K562 (cell line): ENCODE data around the gene PAX8. TPM values are rescaled to one million over a fixed set of nuclear protein-coding genes. Genes with fewer than 3 reads are reported as not detected.

Experiments used
- ATAC-seq: fragments of 200-7000 bp; cut with Tn5 transposase; 3 replicates; pipeline ENCODE4 v1.9.1; 2020; ENCODE audit warnings: moderate library complexity
- BruUV-seq: library from RNA; stranded (reverse); fragments of 400-500 nt; replicated peaks from 2 replicates; lab custom pipeline; 2021; lab: Mats Ljungman, UMichigan
- CTCF ChIA-PET: fragments of 300-600 bp; formaldehyde crosslinking; extraction: SDS; loops from one replicate; lab custom pipeline; 2021; ENCODE audit warnings: low intra/inter-chr PET ratio; lab: Yijun Ruan, JAX
- POLR2A ChIA-PET: fragments of 300-600, 350-650 bp; sonication (Branson Sonifier 250); formaldehyde crosslinking; extraction: SDS; loops from one replicate; lab custom pipeline; 2021; ENCODE audit warnings: antibody characterized with exemption, inconsistent platforms; lab: Yijun Ruan, JAX
- DNase-seq, 4 experiments: peaks; one replicate each; pipeline versions ENCODE4 v3.0.0 to v3.0.0-alpha.2; 2011 to 2018; ENCODE audit warnings: low spot score in 3 of 4, mixed read lengths in 3 of 4; ENCODE audit errors: extremely low read depth in 1 of 4
- FAIRE-seq: peaks from 2 replicates; lab custom pipeline; 2011; peaks lifted over from hg19 to GRCh38; lab: Jason Lieb, UNC
- H2AFZ ChIP-seq: 2 replicates; pipeline ENCODE4 v1.6.0; 2011; ENCODE audit warnings: low read depth, low read length, control low read depth, inconsistent platforms
- H3K27ac ChIP-seq: fragments of 200-600 bp; 3 replicates; pipeline ENCODE4 v1.8.0; 2011; ENCODE audit warnings: low read depth, mild to moderate bottlenecking, control low read depth, inconsistent platforms, low read length, moderate library complexity, mixed read lengths; ENCODE audit errors: extremely low read depth
- H3K27me3 ChIP-seq, 2 experiments: fragments of 300-600 bp in 1 of 2; 2 replicates in 1 of 2; 3 replicates in 1 of 2; pipeline versions ENCODE4 v1.6.0 to v1.8.0; 2011; ENCODE audit warnings: inconsistent platforms in 2 of 2, low read length in 2 of 2, mild to moderate bottlenecking in 1 of 2, mixed read lengths in 1 of 2, moderate library complexity in 1 of 2; ENCODE audit not compliant: control insufficient read depth in 2 of 2, insufficient read depth in 2 of 2
- H3K36me3 ChIP-seq: fragments of 300-600 bp; 3 replicates; pipeline ENCODE4 v1.8.0; 2011; ENCODE audit warnings: mild to moderate bottlenecking, low read length, inconsistent platforms; ENCODE audit not compliant: control insufficient read depth, insufficient read depth
- H3K4me1 ChIP-seq, 2 experiments: fragments of 200-600 bp in 1 of 2; replicated peaks in 1 of 2; 2 replicates in 1 of 2; 3 replicates in 1 of 2; pipeline versions ENCODE4 v1.5.1 to v1.8.0; 2011; ENCODE audit warnings: inconsistent platforms in 2 of 2, low read length in 2 of 2, mild to moderate bottlenecking in 1 of 2, mixed read lengths in 1 of 2, moderate library complexity in 1 of 2; ENCODE audit not compliant: control insufficient read depth in 2 of 2, insufficient read depth in 2 of 2
- H3K4me2 ChIP-seq: 2 replicates; pipeline ENCODE4 v1.6.1; 2011; ENCODE audit warnings: low read length, control low read depth, inconsistent platforms, mixed read lengths; ENCODE audit not compliant: insufficient read depth
- H3K4me3 ChIP-seq: fragments of 200-600 bp; sonication (generic), shearing (Covaris generic); 2 replicates; pipeline ENCODE4 v1.5.1; 2016; ENCODE audit warnings: control low read depth, inconsistent platforms
- H3K79me2 ChIP-seq: fragments of 200-600 bp; 3 replicates; pipeline ENCODE4 v1.8.0; 2011; ENCODE audit warnings: low read length, inconsistent platforms; ENCODE audit not compliant: control insufficient read depth, insufficient read depth
- H3K9ac ChIP-seq, 2 experiments: 2 replicates each; pipeline versions ENCODE4 v1.6.0 to v1.6.1; 2011; ENCODE audit warnings: low read depth in 2 of 2, low read length in 2 of 2, control low read depth in 1 of 2, inconsistent platforms in 1 of 2, mild to moderate bottlenecking in 1 of 2, mixed read lengths in 1 of 2; ENCODE audit not compliant: insufficient read depth in 1 of 2
- H3K9me1 ChIP-seq: one replicate; pipeline ENCODE4 v1.6.0; 2011; ENCODE audit warnings: inconsistent platforms, mild to moderate bottlenecking, low read length, moderate library complexity; ENCODE audit not compliant: control insufficient read depth, insufficient read depth
- H3K9me3 ChIP-seq: replicated peaks from 2 replicates; pipeline ENCODE4 v1.5.1; 2011; ENCODE audit warnings: low read depth, low read length, inconsistent platforms; ENCODE audit not compliant: control insufficient read depth, insufficient read depth
- H4K20me1 ChIP-seq: replicated peaks from 2 replicates; pipeline ENCODE4 v1.6.1; 2011; ENCODE audit warnings: low read length, inconsistent platforms, mixed read lengths; ENCODE audit not compliant: control insufficient read depth, insufficient read depth
- PHF21A ChIP-seq: fragments of 450-650 bp; IDR thresholded peaks from 2 replicates; pipeline ENCODE4 v1.6.1; 2017; ENCODE audit warnings: low read depth, borderline replicate concordance
- ZNF407 ChIP-seq: fragments of 450-650 bp; IDR thresholded peaks from 2 replicates; pipeline ENCODE4 v1.6.1; 2016; ENCODE audit warnings: low read depth
- ZNF551 ChIP-seq: fragments of 250-450 bp; sonication (Bioruptor Pico); IDR thresholded peaks from 2 replicates; pipeline ENCODE4 v1.5.0; 2021; ENCODE audit warnings: mild to moderate bottlenecking, moderate library complexity
- WGBS: fragments of 100-300 bp; shearing (Covaris generic); methylation state at CpG from one replicate; pipeline ENCODE4 v1.1.6; 2016; ENCODE audit warnings: low coverage, mixed read lengths; ENCODE audit not compliant: insufficient coverage; ENCODE audit errors: missing lambda C conversion rate; 5-methylcytosine and 5-hydroxymethylcytosine counted together
- in situ Hi-C: fragments of 300-500 bp; cut with MboI; formaldehyde crosslinking; loops from 4 replicates; pipeline ENCODE4 v1.15.0; 2018; ENCODE audit warnings: inconsistent platforms, mixed read lengths
- intact Hi-C: fragments of 100-400 bp; cut with micrococcal nuclease; formaldehyde crosslinking; loops from 2 replicates; pipeline ENCODE4 v1.14.2; 2022
- polyA plus RNA-seq, 8 experiments: library from polyadenylated mRNA; depleted of rRNA in 4 of 8; stranded (reverse) in 5 of 8; unstranded in 3 of 8; fragments of >200 nt; fragmentation: Nextera tagmentation in 2 of 8; fragmentation: Illumina TruSeq in 1 of 8; extraction: Ambion mirVana in 2 of 8; extraction: Trizol in 1 of 8; gene quantifications; 2 replicates each; pipeline versions ENCODE4 v1.2.1 to v1.2.3, GENCODE V29; 2011 to 2014; ENCODE audit warnings: inconsistent platforms in 1 of 8, missing spikeins in 1 of 8
- total RNA-seq, 7 experiments: library from RNA; depleted of rRNA in 6 of 7; stranded (reverse); fragments of >200 nt in 6 of 7; fragmentation: Illumina TruSeq in 2 of 7; extraction: Trizol in 2 of 7; gene quantifications; 2 replicates each; pipeline versions ENCODE4 v1.2.1 to v1.2.3, GENCODE V29; 2011 to 2021; ENCODE audit warnings: low replicate concordance in 1 of 7
- TF ChIP-seq, protein P1 (sequence below): fragments of 250-450 bp; sonication (Bioruptor Pico); IDR thresholded peaks from 2 replicates; pipeline ENCODE4 v1.8.0; 2022; ENCODE audit warnings: moderate library complexity, mild to moderate bottlenecking, inconsistent platforms

Gene PAX8
- total and polyA plus RNA-seq, 9 of the 15 experiments (the other 6 are each of a cell fraction or from before 2014, with no cell fraction given), result 0.13 to 2.1 (median 0.51) TPM

DNA sequence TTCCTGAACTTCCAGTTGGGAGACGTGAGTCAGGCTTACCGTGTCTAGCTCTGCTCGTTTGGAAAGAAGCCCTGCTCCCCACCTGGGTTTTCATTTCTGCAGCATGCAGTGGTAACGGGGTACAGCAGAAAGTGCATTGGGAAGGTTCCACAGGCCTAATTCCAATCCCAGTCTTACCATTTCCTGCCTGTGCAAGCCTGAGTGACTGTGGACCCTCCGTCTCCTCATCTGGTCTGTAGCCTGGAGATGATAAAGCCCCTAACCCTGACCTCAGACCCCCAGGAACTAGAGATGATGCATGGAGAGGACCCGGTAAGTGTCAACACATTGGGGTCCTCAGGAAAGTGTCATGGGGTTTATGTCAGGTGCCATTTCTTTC, 110.8 kb downstream of the PAX8 start:
- no peaks in the 10 kb centered on the region for H4K20me1 ChIP-seq
- in situ Hi-C loops, result no loop called here
- intact Hi-C loops, result no loop called here
- no peaks in the 10 kb centered on the region for H3K36me3 ChIP-seq
- no peak overlapping the region for H3K4me2 ChIP-seq
- no peaks in the 10 kb centered on the region for H3K9me3 ChIP-seq
- H2AFZ ChIP-seq, result peak overlapping the region; percentile 81
- BruUV-seq, result no TSS peak
- H3K4me3 ChIP-seq, result no peak overlapping the region
- no peak overlapping the region for H3K27ac ChIP-seq
- ChIA-PET POLR2A (no interaction called here), CTCF (no interaction called here)
- FAIRE-seq (no peak), DNase-seq (no peak), ATAC-seq (no peak)
- no peaks in the 10 kb centered on the region for H3K27me3 ChIP-seq
- H3K9me1 ChIP-seq, result no peaks in the 10 kb centered on the region
- no peak overlapping the region; a peak in 1 of 4 replicates for H3K9ac ChIP-seq
- TF ChIP-seq, protein P1, sequence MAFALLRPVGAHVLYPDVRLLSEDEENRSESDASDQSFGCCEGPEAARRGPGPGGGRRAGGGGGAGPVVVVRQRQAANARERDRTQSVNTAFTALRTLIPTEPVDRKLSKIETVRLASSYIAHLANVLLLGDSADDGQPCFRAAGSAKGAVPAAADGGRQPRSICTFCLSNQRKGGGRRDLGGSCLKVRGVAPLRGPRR (CRISPR knock-in tag), result no peak
- TF ChIP-seq ZNF407, result no peak
- no peak for TF ChIP-seq PHF21A
- TF ChIP-seq ZNF551 (CRISPR knock-in tag), result no peak
- H3K4me1 ChIP-seq, result peaks cover 15 to 23% of the 10 kb centered on the region in 2 experiments
- no peaks in the 10 kb centered on the region for H3K79me2 ChIP-seq
- 64% methylated on average over 6 of the region's 6 CpGs for WGBS
